GM11168 (cell line): Measurements from ENCODE around the gene FARS2.

Experiments
- in situ Hi-C: fragments of 300-500 bp; cut with MboI; formaldehyde crosslinking; loops from one replicate; pipeline ENCODE4 v1.12.0; 2022; ENCODE audit warnings: low sequenced_read_pairs; ENCODE audit not compliant: unreplicated experiment

Gene FARS2

GRCh38 chr6:5315881-5316280 lies 54.6 kb downstream of the FARS2 start:
- in situ Hi-C loops, result loop anchor here (25.0 kb wide), 1 partner anchor 179 kb away; no protein-coding TSS in a partner anchor

- in situ Hi-C loops, result loop anchor here (25.0 kb wide), 1 partner anchor 180 kb away; no protein-coding TSS in a partner anchor
Observed at GRCh38 chr6:5316951-5317350, 55.6 kb downstream of the FARS2 start.

- in situ Hi-C loops, result loop anchor here (25.0 kb wide), 1 partner anchor 181 kb away; no protein-coding TSS in a partner anchor
Observed at GRCh38 chr6:5318617-5319272, 57.4 kb downstream of the FARS2 start.

GRCh38 chr6:5323979-5324378 lies 62.7 kb downstream of the FARS2 start:
- in situ Hi-C loops, result loop anchor here (25.0 kb wide), 1 partner anchor 187 kb away; no protein-coding TSS in a partner anchor

- in situ Hi-C loops, result no loop called here
Observed at GRCh38 chr6:5325173-5325572, 63.9 kb downstream of the FARS2 start.

- in situ Hi-C loops, result no loop called here
Observed at GRCh38 chr6:5326022-5326641, 64.8 kb downstream of the FARS2 start.

GRCh38 chr6:5328800-5329199 lies 67.5 kb downstream of the FARS2 start:
- in situ Hi-C loops, result no loop called here

- in situ Hi-C loops, result no loop called here
Observed at GRCh38 chr6:5331845-5332442, 70.6 kb downstream of the FARS2 start.

GRCh38 chr6:5333658-5334057 lies 72.3 kb downstream of the FARS2 start:
- in situ Hi-C loops, result no loop called here

- in situ Hi-C loops, result no loop called here
Observed at GRCh38 chr6:5334341-5334740, 73.0 kb downstream of the FARS2 start.

GRCh38 chr6:5335020-5335419 lies 73.7 kb downstream of the FARS2 start:
- in situ Hi-C loops, result no loop called here

- in situ Hi-C loops, result no loop called here
Observed at GRCh38 chr6:5337573-5337972, 76.3 kb downstream of the FARS2 start.

GRCh38 chr6:5338177-5338960 lies 77.1 kb downstream of the FARS2 start:
- in situ Hi-C loops, result no loop called here

- in situ Hi-C loops, result no loop called here
Observed at GRCh38 chr6:5339786-5340185, 78.5 kb downstream of the FARS2 start.

GRCh38 chr6:5341845-5342244 lies 80.5 kb downstream of the FARS2 start:
- in situ Hi-C loops, result no loop called here

- in situ Hi-C loops, result no loop called here
Observed at GRCh38 chr6:5343998-5344397, 82.7 kb downstream of the FARS2 start.

GRCh38 chr6:5345324-5345723 lies 84.0 kb downstream of the FARS2 start:
- in situ Hi-C loops, result no loop called here

- in situ Hi-C loops, result no loop called here
Observed at GRCh38 chr6:5351552-5352210, 90.4 kb downstream of the FARS2 start.

- in situ Hi-C loops, result no loop called here
Observed at GRCh38 chr6:5353971-5354370, 92.7 kb downstream of the FARS2 start.

GRCh38 chr6:5357486-5357885 lies 96.2 kb downstream of the FARS2 start:
- in situ Hi-C loops, result no loop called here
